ENCODE results near the gene SUV39H2.
"Not testable (repeated sequence)": the region's sequence is repeated elsewhere in the genome, so short reads cannot be mapped to it uniquely, and the experiment has no call there.

Gene SUV39H2

GRCh38 chr10:14875941-14876340 is 2.7 kb upstream of the SUV39H2 start:
- FAIRE-seq: no peak

DNA sequence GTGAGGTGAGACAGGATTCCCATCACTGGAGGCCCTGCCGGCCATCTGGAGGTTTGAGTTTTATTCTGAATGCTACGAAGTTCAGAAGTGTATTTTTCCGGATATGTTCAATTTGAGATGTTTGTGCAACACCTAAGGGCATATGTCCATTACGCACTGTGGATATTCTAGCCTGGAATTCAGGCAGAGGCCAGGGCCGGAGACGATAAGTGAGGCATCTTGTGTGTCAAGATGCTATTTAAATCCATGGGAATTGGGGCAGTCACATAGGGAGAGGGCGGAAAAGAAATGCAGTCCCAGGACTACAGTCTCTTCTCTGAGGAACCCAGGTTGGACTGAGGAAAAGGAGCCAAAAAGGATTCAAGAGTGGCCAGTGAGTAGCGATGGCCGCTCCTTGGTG is 1.9 kb upstream of the SUV39H2 start:
- FAIRE-seq: no peak

DNA sequence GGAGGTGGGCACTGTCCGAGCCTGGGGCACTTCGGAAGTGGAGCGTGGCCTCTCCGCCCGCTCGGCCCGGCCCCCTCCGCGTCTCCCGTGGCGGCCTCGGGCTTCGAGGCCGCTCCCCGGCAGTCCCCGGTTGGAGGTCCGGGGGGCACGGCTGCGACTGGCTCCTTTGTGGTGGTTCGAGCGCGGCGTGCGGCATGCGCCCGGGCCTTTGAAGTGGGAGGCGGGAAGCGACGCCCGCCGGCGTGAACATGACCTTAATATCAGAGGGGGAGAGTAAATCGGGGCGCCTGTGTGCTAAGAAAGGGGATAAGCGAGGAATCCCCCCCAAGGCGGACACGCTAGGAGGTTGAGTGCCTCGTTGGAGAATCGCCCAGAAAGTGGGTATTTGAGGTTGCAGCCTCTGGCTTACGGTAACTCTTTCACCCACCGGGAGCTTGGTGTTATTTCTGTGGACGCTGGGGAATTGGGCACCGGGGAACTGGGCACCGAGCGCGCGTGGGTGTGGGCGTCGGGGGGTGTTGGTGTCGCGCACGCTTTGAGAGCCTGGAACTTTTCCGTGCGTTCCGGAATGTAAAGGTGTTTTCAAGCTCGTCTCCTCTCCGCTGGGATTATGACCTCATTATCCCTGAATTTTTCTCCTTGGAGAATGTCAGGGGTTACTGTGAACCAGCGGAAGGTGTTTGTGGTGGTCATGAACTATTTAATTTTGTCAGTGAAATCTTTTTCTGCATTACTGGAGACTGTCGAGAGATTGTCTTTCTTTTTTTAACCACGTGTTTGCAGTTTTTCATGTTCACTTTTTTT is 660 bp downstream of the SUV39H2 start:
- no peak for FAIRE-seq

GRCh38 chr10:14879928-14880193 is 1.2 kb downstream of the SUV39H2 start:
- FAIRE-seq: no peak

GRCh38 chr10:14880229-14880628 is 1.6 kb downstream of the SUV39H2 start:
- no peak for FAIRE-seq

- FAIRE-seq: no peak
Measured at GRCh38 chr10:14884082-14884481, 5.4 kb downstream of the SUV39H2 start.

GRCh38 chr10:14889318-14889717 is 10.7 kb downstream of the SUV39H2 start:
- no peak for FAIRE-seq

GRCh38 chr10:14891151-14891550 is 12.5 kb downstream of the SUV39H2 start:
- no peak for FAIRE-seq

DNA sequence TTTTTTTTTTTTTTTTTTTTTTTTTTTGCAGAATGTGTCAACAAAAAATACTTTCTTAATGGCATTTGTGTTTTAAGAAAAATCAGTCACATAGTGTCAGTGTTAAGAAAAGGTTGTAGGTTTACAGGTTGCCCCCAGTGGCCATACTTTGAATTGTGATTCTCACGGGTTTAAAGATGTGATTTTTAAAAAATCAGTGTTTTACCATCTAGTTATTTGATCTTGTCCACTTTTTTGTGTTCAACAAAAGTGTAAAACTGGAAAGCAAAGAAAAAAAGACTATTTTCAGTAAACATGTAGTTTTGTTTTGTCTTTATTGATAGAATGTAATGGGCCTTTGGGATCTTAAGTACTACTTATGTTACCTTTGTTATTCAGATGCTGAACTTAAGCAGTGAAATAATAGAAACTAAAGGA is 25.7 kb downstream of the SUV39H2 start:
- no peak for FAIRE-seq

DNA sequence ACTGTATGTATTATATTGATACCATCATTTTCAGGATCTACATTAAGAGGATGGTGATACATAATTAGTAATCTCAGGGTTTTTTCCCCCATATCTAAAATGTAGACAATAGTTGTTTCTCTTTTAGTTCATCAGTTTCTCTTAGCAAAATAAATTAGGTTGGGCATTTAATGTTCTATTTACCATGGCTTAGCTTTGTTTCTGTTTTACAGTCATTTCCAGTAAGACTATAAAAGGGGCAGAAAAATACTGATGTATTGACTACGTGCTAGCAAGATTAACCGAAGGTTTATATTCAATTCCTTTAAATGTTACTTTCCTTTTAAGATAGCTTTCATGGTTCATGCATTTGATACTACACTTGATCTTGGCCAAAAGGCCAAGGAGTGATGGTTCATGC is 26.2 kb downstream of the SUV39H2 start:
- no peak for FAIRE-seq

GRCh38 chr10:14905890-14906289 is 27.2 kb downstream of the SUV39H2 start:
- no peak for FAIRE-seq

GRCh38 chr10:14906765-14907164 is 28.1 kb downstream of the SUV39H2 start:
- FAIRE-seq: no peak

DNA sequence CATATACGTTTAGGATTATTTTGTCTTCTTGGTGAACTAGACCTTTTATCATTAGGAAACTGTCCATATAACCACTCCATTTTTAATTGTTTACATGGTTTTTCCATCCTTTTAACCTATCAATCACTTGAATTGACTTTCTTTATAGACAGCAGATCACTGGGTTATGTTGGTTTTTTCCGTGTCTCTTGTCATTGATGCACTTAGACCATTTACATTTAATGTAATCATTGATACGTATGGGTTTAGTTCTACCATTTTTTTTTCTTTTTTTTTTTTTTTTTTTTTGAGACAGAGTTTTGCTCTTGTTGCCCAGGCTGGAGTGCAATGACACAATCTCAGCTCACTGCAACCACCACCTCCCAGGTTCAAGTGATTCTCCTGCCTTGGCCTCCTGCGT is 28.9 kb downstream of the SUV39H2 start:
- FAIRE-seq: not testable (repeated sequence)

DNA sequence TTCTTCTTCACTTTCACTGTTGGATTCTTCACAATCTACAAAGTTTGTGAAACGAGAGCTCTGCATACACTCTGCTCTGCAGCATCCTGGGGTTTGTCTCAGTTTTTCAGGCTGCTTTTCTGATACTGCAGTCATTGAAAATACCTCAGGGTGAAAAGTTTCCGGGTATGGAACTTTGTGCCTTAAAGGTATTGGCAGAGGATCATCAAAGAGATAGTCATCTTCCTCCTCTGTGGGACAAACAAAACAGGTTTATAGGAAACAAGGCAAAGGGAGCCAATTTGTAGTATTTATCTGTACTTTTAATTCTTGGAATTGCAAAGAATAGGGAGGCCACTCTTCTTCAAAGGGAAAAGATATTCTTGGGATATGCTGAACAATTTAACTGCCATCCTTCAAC is 30.4 kb downstream of the SUV39H2 start:
- no peak for FAIRE-seq

GRCh38 chr10:14910953-14911352 is 32.3 kb downstream of the SUV39H2 start:
- FAIRE-seq: no peak

DNA sequence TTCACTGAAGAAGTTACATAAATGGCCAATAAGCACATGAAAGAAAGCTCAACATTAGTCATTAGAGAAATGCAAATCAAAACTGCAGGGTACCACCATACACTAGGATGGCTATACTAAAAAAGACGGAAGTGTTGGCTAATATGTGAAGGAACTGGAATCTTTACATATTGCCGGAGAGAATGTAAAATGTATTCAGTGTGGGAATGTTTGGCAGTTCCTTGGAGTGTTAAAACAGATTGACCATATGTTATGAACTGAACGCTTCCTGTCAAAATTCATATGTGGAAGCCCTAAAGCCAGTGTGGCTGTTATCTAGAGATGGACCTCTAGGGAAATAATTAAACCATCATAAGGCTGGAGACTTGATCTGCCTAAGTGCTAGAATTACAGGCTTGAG is 33.1 kb downstream of the SUV39H2 start:
- FAIRE-seq: no peak

- FAIRE-seq: no peak
Measured at GRCh38 chr10:14916600-14916999, 37.9 kb downstream of the SUV39H2 start.

- no peak for FAIRE-seq
Measured at GRCh38 chr10:14917827-14918226, 39.2 kb downstream of the SUV39H2 start.

DNA sequence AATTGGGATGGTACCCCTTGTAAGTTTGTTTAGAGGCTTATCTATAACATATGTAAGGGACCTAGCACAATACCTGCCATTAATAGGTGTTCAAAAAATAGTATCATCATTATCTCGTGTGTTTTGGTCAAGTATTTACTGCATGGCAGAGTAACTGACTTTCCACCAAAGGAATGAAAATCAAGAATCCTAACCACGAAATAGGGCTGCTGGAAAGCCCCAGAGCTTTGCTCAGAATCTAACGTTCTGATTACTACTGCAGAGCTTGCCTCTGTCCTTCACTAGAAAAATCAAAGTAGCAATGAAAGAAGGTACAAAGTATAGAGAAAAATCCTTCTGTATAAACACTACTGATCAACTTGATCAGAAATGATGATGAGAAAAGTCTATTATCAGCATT is 40.3 kb downstream of the SUV39H2 start:
- FAIRE-seq: no peak

DNA sequence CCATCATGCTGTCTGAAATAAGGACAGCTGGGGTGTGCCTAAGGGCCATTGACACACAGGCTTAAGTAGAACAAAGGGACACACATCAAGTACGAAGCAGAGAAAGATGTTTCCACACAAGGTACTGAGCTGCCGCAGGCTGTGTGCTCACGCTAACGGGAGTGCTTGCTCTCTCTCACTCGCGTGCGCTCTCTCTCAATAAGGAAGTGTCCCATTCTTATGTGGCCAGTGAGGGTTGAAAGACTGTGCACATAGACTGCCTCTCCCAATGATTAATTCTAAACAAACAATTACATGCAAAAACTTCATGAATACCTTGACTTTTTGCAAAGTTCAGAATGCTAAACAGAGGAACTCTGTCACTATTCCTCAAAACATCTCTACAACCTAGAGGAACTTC is 45.3 kb downstream of the SUV39H2 start:
- no peak for FAIRE-seq

DNA sequence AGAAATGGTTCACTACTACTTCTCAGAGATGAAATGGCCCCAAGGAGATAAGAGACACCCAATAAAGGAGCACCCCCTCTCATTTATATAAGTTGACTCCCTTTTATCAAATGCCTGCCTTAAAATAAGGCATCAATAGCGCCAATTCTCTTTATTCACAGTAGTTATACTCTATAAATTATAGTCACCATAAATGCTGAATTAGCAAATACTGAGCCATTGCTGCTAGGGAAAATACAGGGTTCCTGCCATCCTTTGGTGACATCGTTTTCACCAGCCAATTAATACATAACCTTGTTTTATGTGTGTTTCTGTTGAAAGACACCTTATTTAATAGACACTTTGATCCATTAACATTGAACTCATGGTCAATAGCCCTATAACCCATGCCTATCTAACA is 46.6 kb downstream of the SUV39H2 start:
- FAIRE-seq: no peak

DNA sequence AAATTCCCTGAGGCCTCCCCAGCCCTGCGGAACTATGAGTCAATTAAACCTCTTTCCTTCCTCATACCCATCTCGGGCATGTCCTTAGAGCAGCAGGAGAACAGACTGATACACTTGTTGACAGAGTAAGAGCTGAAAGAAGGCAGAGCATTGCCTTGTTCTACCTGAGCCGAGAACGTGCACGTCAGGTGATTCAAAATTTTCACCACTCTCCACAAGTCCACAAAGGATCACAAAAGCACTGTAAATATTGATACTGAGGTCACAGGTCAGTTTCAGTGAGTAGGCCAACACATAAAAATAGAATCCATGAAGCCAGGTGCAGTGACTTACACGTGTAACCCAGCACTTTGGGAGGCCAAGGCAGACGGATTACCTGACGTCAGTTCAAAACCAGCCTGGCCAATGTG is 47.4 kb downstream of the SUV39H2 start:
- no peak for FAIRE-seq

DNA sequence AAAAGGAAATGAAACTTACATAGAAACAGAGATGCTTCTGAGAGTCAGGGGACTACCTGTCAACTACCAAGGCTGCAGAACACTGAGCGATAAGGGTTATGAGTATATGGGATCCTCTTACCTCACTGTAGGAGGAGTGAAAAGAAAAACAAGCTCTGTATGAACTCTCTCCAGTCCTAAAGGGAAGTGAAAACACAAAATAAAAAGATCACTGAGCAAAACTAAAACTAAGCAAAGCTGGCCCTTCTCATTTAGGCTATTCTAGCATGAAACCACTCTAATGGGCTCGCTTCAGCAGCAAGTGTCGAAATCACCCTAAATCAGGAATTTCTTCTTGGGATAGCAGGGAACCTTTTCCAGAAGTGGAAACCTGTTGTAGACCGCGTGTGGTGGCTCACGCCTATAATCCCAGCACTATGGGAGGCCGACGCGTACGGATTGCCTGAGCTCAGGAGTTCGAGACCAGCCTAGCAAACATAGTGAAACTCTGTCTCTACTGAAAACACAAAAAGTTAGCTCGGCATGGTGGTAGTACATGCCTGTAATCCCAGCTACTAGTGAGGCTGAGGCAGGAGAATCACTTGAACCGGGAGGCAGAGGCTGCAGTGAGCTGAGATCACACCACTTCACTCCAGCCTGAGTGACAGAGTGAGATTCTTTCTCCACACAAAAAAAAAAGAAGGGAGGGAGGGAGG is 48.2 kb downstream of the SUV39H2 start:
- FAIRE-seq: no peak

- FAIRE-seq: no peak
Measured at GRCh38 chr10:14930610-14931009, 51.9 kb downstream of the SUV39H2 start.

DNA sequence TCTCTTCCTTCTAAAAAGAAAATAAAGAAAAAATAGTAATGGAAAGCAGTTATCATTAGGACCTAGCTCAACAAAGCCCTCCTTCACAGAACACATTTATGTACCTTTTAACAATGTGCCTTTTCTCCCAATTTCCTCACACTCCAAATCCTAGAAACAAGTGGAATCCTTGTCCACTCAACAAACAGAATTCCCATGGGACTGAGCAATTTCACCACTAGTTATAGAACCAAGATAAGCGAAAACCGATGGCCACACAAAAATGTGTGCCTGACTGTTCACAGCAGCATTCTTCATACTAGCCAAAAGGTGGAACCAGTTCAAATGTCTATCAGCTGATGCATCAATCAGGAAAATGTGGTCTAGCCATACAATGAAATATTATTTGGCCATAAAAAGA is 57.9 kb downstream of the SUV39H2 start:
- no peak for FAIRE-seq
